Keratinocyte (primary cell): ENCODE results near the gene RTBDN. TPM values are rescaled to one million over a fixed set of nuclear protein-coding genes. Genes with fewer than 3 reads are reported as not detected.

ENCODE experiments used
- DNase-seq: peaks from one replicate; pipeline ENCODE4 v3.0.0-alpha.2; 2011; ENCODE audit warnings: low read depth, missing footprints, low spot score
- FAIRE-seq: peaks from 2 replicates; lab custom pipeline; 2011; peaks lifted over from hg19 to GRCh38; lab: Jason Lieb, UNC
- H2AFZ ChIP-seq: 2 replicates; pipeline ENCODE4 v1.6.0; 2012; ENCODE audit warnings: low read length, control low read depth, inconsistent platforms; ENCODE audit not compliant: control insufficient read depth
- H3K27ac ChIP-seq: 2 replicates; pipeline ENCODE4 v1.5.1; 2011; ENCODE audit warnings: low read length; ENCODE audit not compliant: control insufficient read depth, insufficient read depth
- H3K27me3 ChIP-seq: 3 replicates; pipeline ENCODE4 v1.6.0; 2011; ENCODE audit warnings: low read length; ENCODE audit not compliant: control insufficient read depth, insufficient read depth; ENCODE audit errors: extremely low read depth
- H3K36me3 ChIP-seq, 2 experiments: 2 replicates in 1 of 2; 3 replicates in 1 of 2; pipeline ENCODE4 v1.5.1; 2011; ENCODE audit warnings: low read length in 2 of 2, mild to moderate bottlenecking in 1 of 2; ENCODE audit not compliant: control insufficient read depth in 2 of 2, insufficient read depth in 2 of 2; ENCODE audit errors: extremely low read depth in 1 of 2
- H3K4me1 ChIP-seq: 3 replicates; pipeline ENCODE4 v1.5.1; 2011; ENCODE audit warnings: low read length; ENCODE audit not compliant: control insufficient read depth, insufficient read depth; ENCODE audit errors: extremely low read depth
- H3K4me2 ChIP-seq: 3 replicates; pipeline ENCODE4 v1.6.0; 2011; ENCODE audit warnings: low read depth, low read length; ENCODE audit not compliant: control insufficient read depth, insufficient read depth; ENCODE audit errors: extremely low read depth
- H3K4me3 ChIP-seq, 3 experiments: fragments of 200-600 bp in 1 of 3; sonication (generic) in 1 of 3; 2 replicates in 2 of 3; 3 replicates in 1 of 3; pipeline ENCODE4 v1.5.1; 2011 to 2016; ENCODE audit warnings: low read length in 3 of 3, mild to moderate bottlenecking in 3 of 3, control low read depth in 2 of 3, inconsistent platforms in 1 of 3, low read depth in 1 of 3, mixed read lengths in 1 of 3, mixed run types in 1 of 3, moderate library complexity in 1 of 3; ENCODE audit not compliant: control insufficient read depth in 2 of 3, insufficient read depth in 2 of 3; ENCODE audit errors: extremely low read depth in 1 of 3
- H3K79me2 ChIP-seq: 2 replicates; pipeline ENCODE4 v1.6.0; 2012; ENCODE audit warnings: low read length; ENCODE audit not compliant: control insufficient read depth, insufficient read depth
- H3K9ac ChIP-seq: 3 replicates; pipeline ENCODE4 v1.6.0; 2011; ENCODE audit warnings: low read length; ENCODE audit not compliant: control insufficient read depth, insufficient read depth; ENCODE audit errors: extremely low read depth
- H3K9me1 ChIP-seq: 3 replicates; pipeline ENCODE4 v1.6.0; 2011; ENCODE audit warnings: low read length; ENCODE audit not compliant: control insufficient read depth, insufficient read depth; ENCODE audit errors: extremely low read depth
- H3K9me3 ChIP-seq: 2 replicates; pipeline ENCODE4 v1.5.1; 2012; ENCODE audit warnings: low read depth, low read length; ENCODE audit not compliant: control insufficient read depth
- H4K20me1 ChIP-seq: 3 replicates; pipeline ENCODE4 v1.6.0; 2011; ENCODE audit warnings: low read length; ENCODE audit not compliant: control insufficient read depth, insufficient read depth; ENCODE audit errors: extremely low read depth
- CTCF ChIP-seq, 3 experiments: IDR thresholded peaks in 1 of 3; conservative IDR thresholded peaks in 1 of 3; optimal IDR thresholded peaks in 1 of 3; 2 replicates in 2 of 3; 3 replicates in 1 of 3; pipeline versions ENCODE3 to v1.5.1; 2011; ENCODE audit warnings: low read length in 3 of 3, mild to moderate bottlenecking in 3 of 3, moderate library complexity in 2 of 3, control low read depth in 1 of 3, inconsistent platforms in 1 of 3; ENCODE audit not compliant: insufficient read depth in 2 of 3; ENCODE audit errors: extremely low read depth in 1 of 3
- EZH2 ChIP-seq: IDR thresholded peaks from one replicate; pipeline ENCODE4 v1.6.1; 2012; ENCODE audit warnings: inconsistent platforms, mild to moderate bottlenecking, low read length, moderate library complexity
- dilution Hi-C: fragments of 300-500 bp; cut with MboI; formaldehyde crosslinking; loops from one replicate; pipeline ENCODE4 v1.7.0; 2020; ENCODE audit warnings: low sequenced_read_pairs; ENCODE audit not compliant: extremely low pct_ligation_motif_present
- polyA plus RNA-seq, 5 experiments: library from polyadenylated mRNA; depleted of rRNA in 3 of 5; stranded (reverse) in 3 of 5; stranded (forward) in 1 of 5; unstranded in 1 of 5; fragments of >200 nt; gene quantifications; 1 replicate in 1 of 5; 2 replicates in 3 of 5; 3 replicates in 1 of 5; pipeline versions ENCODE4 v1.2.1 to v1.2.3, GENCODE V29; 2011 to 2012; ENCODE audit warnings: missing spikeins in 2 of 5, low read depth in 1 of 5, low replicate concordance in 1 of 5

The RTBDN gene
- polyA plus RNA-seq, 1 donor (not counting 4 experiments of a cell fraction or from before 2014, with no cell fraction given): not detected

GRCh38 chr19:12794971-12795381 is 39.4 kb downstream of the RTBDN start:
- Histone ChIP-seq H3K9me1 (no peaks in the 10 kb centered on the region), H3K36me3 (peaks cover 4 to 7% of the 10 kb centered on the region in 2 experiments), H3K9me3 (no peaks in the 10 kb centered on the region), H3K79me2 (peaks cover 19% of the 10 kb centered on the region), H3K27me3 (no peaks in the 10 kb centered on the region), H2AFZ (no peak overlapping the region), H3K9ac (no peak overlapping the region), H4K20me1 (peaks cover 11% of the 10 kb centered on the region), H3K4me3 (no peak overlapping the region), H3K4me2 (no peak overlapping the region), H3K27ac (no peak overlapping the region), H3K4me1 (peaks cover 21% of the 10 kb centered on the region)
- TF ChIP-seq EZH2: no peak
- TF ChIP-seq CTCF (optimal IDR thresholded peaks at IDR 0.05 in 1 of 3, IDR thresholded peaks at IDR 0.05 in 1 of 3, conservative IDR thresholded peaks at IDR 0.05 in 1 of 3; ENCODE audit: extremely low read depth in 1 of 3, insufficient read depth in 2 of 3, low read length in 3 of 3): no peak
- dilution Hi-C loops: no loop called here
- no peak for DNase-seq
- no peak for FAIRE-seq

GRCh38 chr19:12794196-12794941 is 40.0 kb downstream of the RTBDN start:
- no peaks in the 10 kb centered on the region for H3K9me3 ChIP-seq
- FAIRE-seq (no peak), DNase-seq (no peak)
- H3K79me2 ChIP-seq: peaks cover 19% of the 10 kb centered on the region
- peak overlapping the region; percentile 33 for H3K4me2 ChIP-seq
- peaks cover 21% of the 10 kb centered on the region for H3K4me1 ChIP-seq
- H3K36me3 ChIP-seq: peaks cover under 1 to 2% of the 10 kb centered on the region in 2 experiments
- no peak for TF ChIP-seq CTCF (optimal IDR thresholded peaks at IDR 0.05 in 1 of 3, IDR thresholded peaks at IDR 0.05 in 1 of 3, conservative IDR thresholded peaks at IDR 0.05 in 1 of 3; ENCODE audit: extremely low read depth in 1 of 3, insufficient read depth in 2 of 3, low read length in 3 of 3)
- H2AFZ ChIP-seq: no peak overlapping the region
- dilution Hi-C loops: no loop called here
- peak overlapping the region in 2 of 3 experiments; percentile 9 to 73 for H3K4me3 ChIP-seq
- H3K9me1 ChIP-seq: no peaks in the 10 kb centered on the region
- H3K27ac ChIP-seq: peak overlapping the region; percentile 98
- peaks cover 11% of the 10 kb centered on the region for H4K20me1 ChIP-seq
- H3K9ac ChIP-seq: peak overlapping the region; percentile 97
- no peaks in the 10 kb centered on the region for H3K27me3 ChIP-seq
